H1 (cell line): ENCODE measurements around the gene BNC1. TPM values are rescaled to one million over a fixed set of nuclear protein-coding genes. Genes with fewer than 3 reads are reported as not detected.

Source experiments
- CTCF ChIA-PET: fragments of 300-600 bp; sonication (Branson Sonifier 250); formaldehyde crosslinking; loops from one replicate; lab custom pipeline; 2021; ENCODE audit not compliant: partially characterized antibody; lab: Charles Lee
- POLR2A ChIA-PET: fragments of 300-600 bp; sonication (Branson Sonifier 250); formaldehyde crosslinking; loops from one replicate; lab custom pipeline; 2021; ENCODE audit warnings: inconsistent platforms; ENCODE audit not compliant: partially characterized antibody; lab: Charles Lee
- DNase-seq, 2 experiments: peaks; one replicate each; pipeline versions ENCODE4 v3.0.0 to v3.0.0-alpha.2; 2010 to 2022; ENCODE audit warnings: low spot score in 2 of 2, low read depth in 1 of 2, mixed read lengths in 1 of 2
- FAIRE-seq: peaks from 2 replicates; lab custom pipeline; 2011; peaks lifted over from hg19 to GRCh38; lab: Jason Lieb, UNC
- H2AFZ ChIP-seq: 2 replicates; pipeline ENCODE4 v1.8.1; 2012; ENCODE audit warnings: low read length, inconsistent platforms
- H2AK5ac ChIP-seq: 2 replicates; pipeline ENCODE4 v1.6.1; 2013; ENCODE audit warnings: low read depth, low read length
- H2BK120ac ChIP-seq: replicated peaks from 2 replicates; pipeline ENCODE3; 2013; ENCODE audit warnings: low read depth, low read length, inconsistent platforms
- H2BK12ac ChIP-seq: 2 replicates; pipeline ENCODE4 v1.6.1; 2013; ENCODE audit warnings: low read depth, low read length
- H2BK15ac ChIP-seq: 2 replicates; pipeline ENCODE4 v1.6.1; 2013; ENCODE audit warnings: low read length
- H2BK20ac ChIP-seq: 2 replicates; pipeline ENCODE4 v1.6.1; 2013; ENCODE audit warnings: low read length
- H2BK5ac ChIP-seq: 2 replicates; pipeline ENCODE4 v1.6.1; 2013; ENCODE audit warnings: low read depth, low read length
- H3K14ac ChIP-seq: 2 replicates; pipeline ENCODE4 v1.6.1; 2013; ENCODE audit warnings: inconsistent platforms; ENCODE audit not compliant: insufficient read length
- H3K18ac ChIP-seq: 2 replicates; pipeline ENCODE4 v1.6.1; 2013; ENCODE audit warnings: low read length; ENCODE audit errors: extremely low read depth
- H3K23ac ChIP-seq: 2 replicates; pipeline ENCODE4 v1.6.1; 2013; ENCODE audit warnings: inconsistent platforms; ENCODE audit not compliant: insufficient read length
- H3K23me2 ChIP-seq: 2 replicates; pipeline ENCODE4 v1.6.1; 2013; ENCODE audit warnings: low read depth, low read length
- H3K27ac ChIP-seq: 2 replicates; pipeline ENCODE4 v1.6.1; 2011; ENCODE audit warnings: low read depth, low read length, inconsistent platforms
- H3K27me3 ChIP-seq, 4 experiments: replicated peaks in 1 of 4; 1 replicate in 1 of 4; 2 replicates in 3 of 4; pipeline versions ENCODE4 v1.6.1 to v1.8.1; 2011 to 2013; ENCODE audit warnings: low read length in 3 of 4, mild to moderate bottlenecking in 3 of 4, inconsistent platforms in 2 of 4, mixed read lengths in 2 of 4, moderate library complexity in 1 of 4; ENCODE audit not compliant: control insufficient read depth in 3 of 4, insufficient read depth in 3 of 4; ENCODE audit errors: extremely low read depth in 1 of 4
- H3K36me3 ChIP-seq, 4 experiments: 2 replicates each; pipeline versions ENCODE4 v1.6.1 to v1.8.1; 2011 to 2013; ENCODE audit warnings: mild to moderate bottlenecking in 4 of 4, low read length in 3 of 4, moderate library complexity in 2 of 4, control low read depth in 1 of 4, inconsistent platforms in 1 of 4; ENCODE audit not compliant: insufficient read depth in 4 of 4, control insufficient read depth in 2 of 4
- H3K4ac ChIP-seq: replicated peaks from 2 replicates; pipeline ENCODE3; 2013; ENCODE audit warnings: low read length, low read depth, mixed read lengths, inconsistent platforms; ENCODE audit not compliant: insufficient read length
- H3K4me1 ChIP-seq, 4 experiments: replicated peaks in 1 of 4; 1 replicate in 1 of 4; 2 replicates in 3 of 4; pipeline versions ENCODE4 v1.6.1 to v1.8.1; 2011 to 2013; ENCODE audit warnings: low read length in 3 of 4, inconsistent platforms in 2 of 4, mixed read lengths in 1 of 4; ENCODE audit not compliant: insufficient read depth in 4 of 4, control insufficient read depth in 3 of 4
- H3K4me2 ChIP-seq, 2 experiments: 2 replicates each; pipeline versions ENCODE4 v1.6.1 to v1.8.1; 2011 to 2013; ENCODE audit warnings: low read depth in 2 of 2, low read length in 2 of 2, control low read depth in 1 of 2, inconsistent platforms in 1 of 2, mild to moderate bottlenecking in 1 of 2; ENCODE audit not compliant: insufficient read depth in 1 of 2
- H3K4me3 ChIP-seq, 4 experiments: fragments of 200-600, 300-600 bp in 1 of 4; sonication (generic), shearing (Covaris generic), sonication (Bioruptor Twin) in 1 of 4; 2 replicates each; pipeline versions ENCODE4 v1.5.1 to v1.8.1; 2011 to 2016; ENCODE audit warnings: low read length in 4 of 4, low read depth in 3 of 4, control low read depth in 2 of 4, inconsistent platforms in 2 of 4, mild to moderate bottlenecking in 2 of 4, mixed read lengths in 1 of 4, moderate library complexity in 1 of 4; ENCODE audit not compliant: insufficient read depth in 2 of 4; ENCODE audit errors: extremely low read depth in 1 of 4
- H3K56ac ChIP-seq: replicated peaks from 2 replicates; pipeline ENCODE3; 2013; ENCODE audit warnings: low read depth, mild to moderate bottlenecking, mixed read lengths, low read length, inconsistent platforms; ENCODE audit not compliant: insufficient read length
- H3K79me1 ChIP-seq: 2 replicates; pipeline ENCODE4 v1.6.1; 2013; ENCODE audit warnings: low read depth, low read length, control low read depth
- H3K79me2 ChIP-seq, 2 experiments: 2 replicates each; pipeline versions ENCODE4 v1.6.1 to v1.8.1; 2012 to 2013; ENCODE audit warnings: low read length in 2 of 2, mild to moderate bottlenecking in 2 of 2, inconsistent platforms in 1 of 2; ENCODE audit not compliant: insufficient read depth in 2 of 2, control insufficient read depth in 1 of 2
- H3K9ac ChIP-seq, 4 experiments: replicated peaks in 1 of 4; 1 replicate in 1 of 4; 2 replicates in 3 of 4; pipeline versions ENCODE4 v1.6.1 to v1.8.1; 2011 to 2013; ENCODE audit warnings: low read depth in 3 of 4, low read length in 3 of 4, control low read depth in 2 of 4, mild to moderate bottlenecking in 2 of 4, moderate library complexity in 2 of 4, inconsistent platforms in 1 of 4; ENCODE audit errors: extremely low read depth in 1 of 4
- H3K9me3 ChIP-seq, 2 experiments: 2 replicates each; pipeline versions ENCODE4 v1.6.1 to v1.8.1; 2012 to 2013; ENCODE audit warnings: mild to moderate bottlenecking in 2 of 2, moderate library complexity in 2 of 2, control low read depth in 1 of 2, inconsistent platforms in 1 of 2, low read depth in 1 of 2, low read length in 1 of 2, mixed read lengths in 1 of 2; ENCODE audit not compliant: insufficient read depth in 2 of 2
- H4K20me1 ChIP-seq, 2 experiments: replicated peaks in 1 of 2; 2 replicates each; pipeline versions ENCODE3 to v1.8.1; 2011 to 2013; ENCODE audit warnings: inconsistent platforms in 2 of 2, low read length in 2 of 2, mild to moderate bottlenecking in 1 of 2; ENCODE audit not compliant: insufficient read depth in 2 of 2, control insufficient read depth in 1 of 2
- H4K5ac ChIP-seq: 2 replicates; pipeline ENCODE4 v1.6.1; 2013; ENCODE audit warnings: low read length, low read depth, mixed read lengths, inconsistent platforms; ENCODE audit not compliant: insufficient read length
- H4K8ac ChIP-seq: 2 replicates; pipeline ENCODE4 v1.8.0; 2013; ENCODE audit warnings: mild to moderate bottlenecking, moderate library complexity, low read length, inconsistent platforms; ENCODE audit not compliant: insufficient read depth; ENCODE audit errors: extremely low read depth
- H4K91ac ChIP-seq: replicated peaks from 2 replicates; pipeline ENCODE3; 2013; ENCODE audit warnings: low read length, mixed read lengths, inconsistent platforms; ENCODE audit not compliant: insufficient read length
- EP300 ChIP-seq, 2 experiments: IDR thresholded peaks; 1 replicate in 1 of 2; 2 replicates in 1 of 2; pipeline ENCODE4 v1.6.1; 2011 to 2012; ENCODE audit warnings: low read depth in 2 of 2, low read length in 2 of 2, mild to moderate bottlenecking in 2 of 2, borderline replicate concordance in 1 of 2, inconsistent platforms in 1 of 2, moderate library complexity in 1 of 2
- KDM5A ChIP-seq: fragments of 200-600 bp; IDR thresholded peaks from 2 replicates; pipeline ENCODE4 v1.7.1; 2012; ENCODE audit warnings: mild to moderate bottlenecking, low read length, inconsistent platforms, mixed read lengths
- POLR2A ChIP-seq, 2 experiments: IDR thresholded peaks; 1 replicate in 1 of 2; 2 replicates in 1 of 2; pipeline ENCODE4 v1.6.1; 2011; ENCODE audit warnings: low read depth in 2 of 2, low read length in 2 of 2, mild to moderate bottlenecking in 2 of 2; ENCODE audit errors: control extremely low read depth in 1 of 2
- TAF7 ChIP-seq: optimal IDR thresholded peaks from 2 replicates; pipeline ENCODE3; 2011; ENCODE audit warnings: low read depth, mild to moderate bottlenecking, inconsistent platforms, low read length, moderate library complexity, borderline replicate concordance
- WGBS, 2 experiments: shearing (Covaris generic) in 1 of 2; methylation state at CpG; one replicate each; pipeline versions ENCODE4 v1.1.6 to v1.1.7; 2013 to 2015; ENCODE audit warnings: low lambda C conversion rate in 2 of 2, mixed read lengths in 2 of 2, inconsistent platforms in 1 of 2, low coverage in 1 of 2, missing lambda C conversion rate in 1 of 2; ENCODE audit not compliant: insufficient replicate concordance in 2 of 2, insufficient coverage in 1 of 2, insufficient read length in 1 of 2; ENCODE audit errors: extremely low coverage in 1 of 2, missing lambda C conversion rate in 1 of 2; 5-methylcytosine and 5-hydroxymethylcytosine counted together
- polyA plus RNA-seq, 7 experiments: library from polyadenylated mRNA; depleted of rRNA in 3 of 7; stranded (reverse) in 5 of 7; unstranded in 2 of 7; fragments of >200 nt in 5 of 7; fragments of 200-250 nt in 2 of 7; gene quantifications; 1 replicate in 5 of 7; 2 replicates in 1 of 7; 4 replicates in 1 of 7; pipeline versions ENCODE4 v1.2.1 to v1.2.3, GENCODE V29; 2011 to 2013; ENCODE audit warnings: missing spikeins in 2 of 7, mixed read lengths in 2 of 7
- total RNA-seq: library from RNA; stranded (reverse); fragmentation: NEBNext Ultra II Directional; extraction: Animal tissue kit (Norgen Biotek cat#: 25700); gene quantifications from 2 replicates; pipeline ENCODE4 v1.2.1, GENCODE V29; 2021

The BNC1 gene
- total and polyA plus RNA-seq, 2 of the 8 experiments (the other 6 are each of a cell fraction or from before 2014, with no cell fraction given): 0.99 to 2.1 TPM

- H3K4me1 ChIP-seq: peaks cover 9 to 35% (median 21%) of the 10 kb centered on the region in 4 experiments
- no peak overlapping the region for H2AK5ac ChIP-seq
- DNase-seq (no peak), FAIRE-seq (no peak)
- H4K8ac ChIP-seq: no peak overlapping the region
- no peak overlapping the region for H2AFZ ChIP-seq
- 91% methylated on average over 5 of the region's 5 CpGs; no CpG with 5 or more reads in 1 of the 2 experiments for WGBS, 2 experiments
- no peaks in the 10 kb centered on the region; the same call in none of the 2 replicates for H3K23me2 ChIP-seq
- no peak overlapping the region for H3K14ac ChIP-seq
- H2BK20ac ChIP-seq: no peak overlapping the region
- no peak overlapping the region for H3K56ac ChIP-seq
- H2BK120ac ChIP-seq: no peak overlapping the region
- H3K9me3 ChIP-seq: no peaks in the 10 kb centered on the region
- no peak overlapping the region for H3K4me3 ChIP-seq
- no peaks in the 10 kb centered on the region for H3K36me3 ChIP-seq
- H4K20me1 ChIP-seq: no peaks in the 10 kb centered on the region
- H3K27ac ChIP-seq: no peak overlapping the region
- no peak overlapping the region for H2BK15ac ChIP-seq
- peak overlapping the region; percentile 6 for H4K91ac ChIP-seq
- H3K18ac ChIP-seq: no peak overlapping the region
- no peak overlapping the region for H3K4ac ChIP-seq
- no peaks in the 10 kb centered on the region for H3K79me1 ChIP-seq
- ChIA-PET CTCF (interaction anchor here (0.6 to 0.9 kb wide), 2 partner anchors 15 to 18 kb away, joined by 3 read pairs; no protein-coding TSS in a partner anchor), POLR2A (no interaction called here)
- TF ChIP-seq TAF7: no peak
- no peak for TF ChIP-seq EP300 (IDR thresholded peaks at IDR 0.05; ENCODE audit: borderline replicate concordance in 1 of 2, low read depth in 2 of 2, low read length in 2 of 2)
- TF ChIP-seq POLR2A (IDR thresholded peaks at IDR 0.05; ENCODE audit: control extremely low read depth in 1 of 2, low read depth in 2 of 2, low read length in 2 of 2): no peak
- TF ChIP-seq KDM5A: no peak
- no peak overlapping the region for H3K23ac ChIP-seq
- H3K9ac ChIP-seq: no peak overlapping the region
- no peak overlapping the region for H4K5ac ChIP-seq
- H3K79me2 ChIP-seq: no peaks in the 10 kb centered on the region
- H2BK12ac ChIP-seq: no peak overlapping the region
- no peaks in the 10 kb centered on the region; a peak in 1 of 7 replicates for H3K27me3 ChIP-seq
- no peak overlapping the region for H2BK5ac ChIP-seq
- no peak overlapping the region for H3K4me2 ChIP-seq
Measured at GRCh38 chr15:83308671-83309070, 24.2 kb upstream of the BNC1 start.
